GM12891 (cell line): ENCODE data around the gene HDGFL3.

Source experiments
- POLR2A ChIP-seq: IDR thresholded peaks from 2 replicates; pipeline ENCODE4 v1.6.1; 2011; ENCODE audit warnings: low read depth, low read length, control low read depth
- POLR2AphosphoS5 ChIP-seq: IDR thresholded peaks from 2 replicates; pipeline ENCODE4 v1.6.1; 2011; ENCODE audit warnings: low read depth, low read length, control low read depth
- POU2F2 ChIP-seq: IDR thresholded peaks from 2 replicates; pipeline ENCODE4 v1.6.1; 2011; ENCODE audit warnings: low read depth, mild to moderate bottlenecking, control low read depth, low read length, moderate library complexity
- SPI1 ChIP-seq: IDR thresholded peaks from 2 replicates; pipeline ENCODE4 v1.6.1; 2011; ENCODE audit warnings: low read depth, low read length, control low read depth
- TAF1 ChIP-seq: IDR thresholded peaks from 2 replicates; pipeline ENCODE4 v1.6.1; 2011; ENCODE audit warnings: low read depth, low read length, control low read depth

GRCh38 chr15:83106994-83107840 is 100.4 kb downstream of the HDGFL3 start, which contains the start of gene TM6SF1:
- TF ChIP-seq POLR2A (no peak), POLR2AphosphoS5 (no peak), TAF1 (no peak), SPI1 (no peak; the same call in 1 of the 2 replicates), POU2F2 (no peak)
